GM12873 (cell line): ENCODE results near the gene THOC7.

ENCODE experiments used
- TF ChIP-seq, protein P1 (sequence below): IDR thresholded peaks from 2 replicates; pipeline ENCODE4 v1.5.1; 2012; ENCODE audit warnings: low read depth, mild to moderate bottlenecking, moderate library complexity, low read length, control low read depth; ENCODE audit not compliant: insufficient read depth; ENCODE audit errors: missing control alignments

THOC7 gene

DNA sequence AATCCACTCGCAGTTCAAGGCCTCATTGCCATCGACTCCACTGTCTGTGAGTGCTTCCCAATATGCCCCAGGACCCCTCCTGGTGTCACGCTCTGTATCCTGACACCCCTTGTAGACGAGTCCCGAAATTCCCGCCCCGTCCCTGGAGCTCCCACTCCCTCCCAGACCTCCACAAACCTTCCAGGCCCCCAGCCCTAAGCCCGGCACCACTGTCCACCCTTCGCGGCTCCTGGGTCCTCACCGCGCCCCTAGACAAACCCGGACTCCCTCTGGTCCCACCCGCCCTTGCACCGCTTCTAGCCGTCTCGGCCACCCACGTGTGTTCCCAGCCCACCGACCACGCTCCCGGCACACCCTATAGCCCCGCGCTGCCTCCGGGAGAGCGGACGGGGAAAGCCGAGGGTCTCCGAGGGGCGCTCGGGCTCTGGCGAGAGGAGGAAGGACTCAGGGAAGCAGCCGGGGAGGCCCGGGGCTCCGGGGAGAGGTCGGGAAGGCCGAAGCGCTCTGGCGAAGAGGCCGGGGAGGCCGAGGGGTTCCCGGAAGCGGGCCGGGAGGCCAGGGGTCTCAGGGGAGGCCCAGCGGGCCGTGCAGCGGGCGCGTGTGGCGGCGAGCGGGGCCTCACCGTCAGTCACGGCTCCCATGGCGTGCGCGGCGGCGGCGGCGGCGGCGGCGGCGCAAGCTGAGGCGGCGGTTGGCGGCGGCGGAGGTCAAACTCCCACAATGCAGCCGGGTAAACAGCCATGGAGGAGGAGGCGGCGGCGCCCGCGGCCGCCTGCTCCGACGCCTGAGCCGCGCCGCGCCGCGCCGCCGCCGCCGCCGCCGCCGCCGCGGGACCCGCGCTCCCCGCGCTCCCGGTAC lies at the start of gene THOC7, which contains the start of gene ATXN7:
Gene THOC7 (minus strand): TSS at position 656 of the 858 bp plus-strand sequence. CDS start 15 bp downstream, at position 641.
Gene ATXN7 (plus strand): TSS at position 718 of the 858 bp plus-strand sequence. CDS start 48,732 bp downstream, outside the sequence.
- TF ChIP-seq, protein P1, sequence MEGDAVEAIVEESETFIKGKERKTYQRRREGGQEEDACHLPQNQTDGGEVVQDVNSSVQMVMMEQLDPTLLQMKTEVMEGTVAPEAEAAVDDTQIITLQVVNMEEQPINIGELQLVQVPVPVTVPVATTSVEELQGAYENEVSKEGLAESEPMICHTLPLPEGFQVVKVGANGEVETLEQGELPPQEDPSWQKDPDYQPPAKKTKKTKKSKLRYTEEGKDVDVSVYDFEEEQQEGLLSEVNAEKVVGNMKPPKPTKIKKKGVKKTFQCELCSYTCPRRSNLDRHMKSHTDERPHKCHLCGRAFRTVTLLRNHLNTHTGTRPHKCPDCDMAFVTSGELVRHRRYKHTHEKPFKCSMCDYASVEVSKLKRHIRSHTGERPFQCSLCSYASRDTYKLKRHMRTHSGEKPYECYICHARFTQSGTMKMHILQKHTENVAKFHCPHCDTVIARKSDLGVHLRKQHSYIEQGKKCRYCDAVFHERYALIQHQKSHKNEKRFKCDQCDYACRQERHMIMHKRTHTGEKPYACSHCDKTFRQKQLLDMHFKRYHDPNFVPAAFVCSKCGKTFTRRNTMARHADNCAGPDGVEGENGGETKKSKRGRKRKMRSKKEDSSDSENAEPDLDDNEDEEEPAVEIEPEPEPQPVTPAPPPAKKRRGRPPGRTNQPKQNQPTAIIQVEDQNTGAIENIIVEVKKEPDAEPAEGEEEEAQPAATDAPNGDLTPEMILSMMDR: no peak

- TF ChIP-seq, protein P1: no peak
Measured at GRCh38 chr3:63912768-63913588, 49.4 kb upstream of the THOC7 start.

DNA sequence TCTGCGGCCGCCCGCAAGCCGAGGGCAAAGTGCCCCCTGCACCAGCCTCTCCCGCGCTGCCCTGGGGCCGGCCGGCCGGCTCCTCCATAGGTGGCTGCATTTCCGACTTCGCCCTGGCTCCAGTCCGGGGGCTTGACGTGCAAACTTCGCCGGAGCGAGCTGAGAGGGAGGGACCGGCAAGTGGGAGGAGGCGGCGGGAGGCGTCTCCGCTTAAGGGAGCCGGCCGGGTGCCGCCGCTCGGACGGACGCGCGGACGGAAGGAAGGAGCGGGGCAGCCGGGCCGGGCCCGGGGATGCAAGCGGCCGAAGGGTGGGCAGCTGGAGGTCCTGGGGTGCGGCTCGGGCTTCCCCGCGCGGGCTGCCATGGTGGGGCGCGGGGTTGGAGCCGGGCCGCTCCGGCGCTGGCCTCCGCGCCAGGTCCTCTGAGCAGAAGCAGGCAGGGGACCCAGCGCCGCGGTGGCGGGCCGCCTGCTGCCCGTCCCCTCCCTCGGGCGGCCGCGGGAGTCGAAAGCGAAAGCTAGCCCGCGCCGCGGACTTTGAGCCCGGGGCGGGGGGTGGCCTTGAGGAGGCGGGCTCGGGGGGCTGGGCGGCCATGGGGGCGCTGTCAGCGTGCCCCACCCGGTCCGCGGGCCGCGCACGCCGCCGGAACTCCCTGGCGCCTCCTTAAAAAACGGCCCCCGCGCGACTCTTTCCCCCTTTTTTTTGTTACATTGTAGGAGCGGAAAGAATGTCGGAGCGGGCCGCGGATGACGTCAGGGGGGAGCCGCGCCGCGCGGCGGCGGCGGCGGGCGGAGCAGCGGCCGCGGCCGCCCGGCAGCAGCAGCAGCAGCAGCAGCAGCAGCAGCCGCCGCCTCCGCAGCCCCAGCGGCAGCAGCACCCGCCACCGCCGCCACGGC lies 48.5 kb upstream of the THOC7 start, which contains the start of gene SCAANT1:
Gene SCAANT1 (minus strand): TSS at position 511 of the 895 bp plus-strand sequence.
- TF ChIP-seq, protein P1: no peak

DNA sequence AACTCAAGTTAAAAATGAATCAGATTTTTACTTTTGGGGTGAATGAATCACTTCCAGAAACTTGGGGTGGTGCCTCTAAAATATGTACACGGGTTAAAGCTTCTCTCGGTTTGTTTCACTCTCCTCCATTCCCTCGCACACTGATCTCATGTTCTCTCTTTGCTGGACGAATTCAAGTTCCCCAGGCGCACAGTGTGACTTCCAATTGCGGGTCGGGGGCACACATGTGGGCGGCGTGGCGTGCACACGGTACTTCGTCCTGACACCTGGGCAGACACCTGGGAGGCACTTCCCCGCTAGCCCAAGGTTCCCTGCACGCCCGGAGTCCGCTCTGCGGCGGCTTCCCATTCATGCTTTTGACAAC lies 47.9 kb upstream of the THOC7 start:
- TF ChIP-seq, protein P1: no peak

- TF ChIP-seq, protein P1: no peak
Measured at GRCh38 chr3:63910891-63911290, 47.3 kb upstream of the THOC7 start.

DNA sequence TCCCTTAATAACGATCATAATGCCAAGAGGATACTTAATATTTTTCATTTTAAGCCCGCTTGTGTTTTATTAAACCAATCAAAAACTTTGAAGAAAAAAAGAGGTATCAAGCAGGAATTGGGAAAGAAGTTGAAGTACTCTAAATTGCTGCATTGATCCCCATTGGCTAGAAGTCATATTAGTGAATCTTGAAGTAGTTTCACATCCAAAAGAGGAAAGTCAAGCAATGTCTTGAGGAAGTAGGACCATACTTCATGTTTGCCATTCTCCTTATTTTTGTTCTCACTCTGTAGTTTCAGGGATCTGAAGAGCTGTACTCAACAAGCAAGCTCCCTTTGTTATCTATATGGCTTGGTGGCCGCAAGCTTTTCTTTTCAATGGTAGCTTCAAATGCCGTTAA lies 46.4 kb upstream of the THOC7 start:
- TF ChIP-seq, protein P1: no peak

GRCh38 chr3:63909431-63909830 lies 45.8 kb upstream of the THOC7 start:
- TF ChIP-seq, protein P1: no peak
